IPS-NIHi7 (cell line): ENCODE results near the gene DPP6.

Experiments
- DNase-seq: peaks from one replicate; pipeline ENCODE4 v3.0.0; 2012; ENCODE audit warnings: mixed read lengths; ENCODE audit errors: extremely low spot score

Gene DPP6

GRCh38 chr7:154231732-154232131, 179.5 kb downstream of the DPP6 start:
- DNase-seq = no peak

GRCh38 chr7:154232700-154233099, 180.5 kb downstream of the DPP6 start:
- DNase-seq = no peak

GRCh38 chr7:154241988-154242387, 189.8 kb downstream of the DPP6 start:
- no peak for DNase-seq

- DNase-seq = no peak
Observed at GRCh38 chr7:154242709-154243108, 190.5 kb downstream of the DPP6 start.

DNA sequence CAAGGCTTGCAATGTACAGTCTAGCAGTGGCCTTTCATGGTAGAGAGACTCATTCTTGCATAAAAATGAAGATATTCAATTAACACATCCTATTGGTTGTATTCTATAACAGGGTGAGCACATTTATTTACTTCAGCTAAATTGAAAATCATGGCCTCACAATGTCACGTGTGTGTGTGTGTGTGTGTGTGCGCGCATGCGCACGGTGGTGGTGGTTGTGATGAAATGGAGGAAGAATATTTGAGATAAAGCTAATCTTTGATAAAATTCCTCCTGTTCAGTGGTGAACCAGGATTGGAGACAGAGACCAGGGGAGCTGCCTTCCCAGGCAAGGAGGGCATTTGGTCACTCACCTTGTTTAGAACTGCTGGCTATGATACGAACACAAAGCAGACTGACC, 199.8 kb downstream of the DPP6 start:
- DNase-seq = no peak

- DNase-seq = no peak
Observed at GRCh38 chr7:154253810-154254209, 201.6 kb downstream of the DPP6 start.

DNA sequence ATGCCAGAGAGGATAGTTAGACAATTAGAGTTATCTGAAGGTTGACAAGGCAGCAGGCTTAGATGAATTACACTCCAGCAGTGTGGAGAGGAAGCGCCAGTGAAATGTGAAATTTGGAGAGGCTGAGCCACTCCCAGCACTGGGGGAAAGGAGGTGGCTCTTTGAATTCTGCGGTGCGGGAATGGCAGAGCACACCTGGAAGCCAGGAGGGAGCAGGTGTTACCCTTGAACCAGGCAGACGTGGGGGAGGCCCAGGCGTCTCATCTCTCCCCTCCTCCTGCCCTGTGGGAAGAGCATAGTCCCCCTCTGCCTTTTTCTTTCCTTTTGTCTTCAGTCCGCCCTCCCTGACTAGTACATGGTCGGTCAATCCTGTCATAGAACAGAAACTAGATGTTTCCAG, 203.1 kb downstream of the DPP6 start:
- DNase-seq = no peak

DNA sequence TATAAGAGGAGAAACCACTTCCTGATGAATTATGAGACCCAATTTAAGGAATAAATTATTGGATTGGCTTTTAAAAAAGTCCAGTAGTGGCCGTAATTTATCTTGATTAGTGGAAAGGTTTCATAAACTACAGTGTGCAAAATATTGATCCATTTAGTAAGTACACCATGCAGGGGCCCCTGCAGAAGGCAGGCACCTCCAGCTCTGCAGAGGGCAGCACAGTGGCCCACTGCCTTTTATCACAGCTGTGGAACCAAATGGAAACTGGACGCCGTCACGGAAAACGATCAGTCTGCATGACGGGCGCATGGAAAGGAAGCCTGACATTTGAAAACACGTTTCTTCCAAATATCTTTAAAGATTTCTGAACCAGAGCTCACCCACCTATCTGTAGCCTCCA, 204.0 kb downstream of the DPP6 start:
- no peak for DNase-seq

- DNase-seq = no peak
Observed at GRCh38 chr7:154259396-154259795, 207.2 kb downstream of the DPP6 start.

DNA sequence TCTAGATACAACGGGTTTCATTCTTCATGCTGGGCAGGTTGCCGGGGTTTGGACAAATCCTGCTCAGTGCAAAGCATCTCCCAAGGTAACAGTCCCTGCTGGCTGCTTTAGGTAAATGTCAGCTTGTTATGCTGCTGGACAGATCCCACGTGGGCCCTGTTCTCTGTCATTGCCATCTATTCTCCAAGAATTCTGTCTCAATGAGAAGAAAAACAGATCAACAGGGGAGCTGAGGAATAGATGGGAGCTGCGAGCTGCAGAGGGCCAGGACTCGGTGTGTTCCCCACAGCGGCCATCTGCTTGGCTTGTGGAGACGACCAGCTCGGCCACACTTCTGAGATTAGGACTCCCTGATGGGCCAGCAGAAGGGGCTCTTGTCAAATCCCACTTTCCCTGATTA, 235.2 kb downstream of the DPP6 start:
- no peak for DNase-seq

- no peak for DNase-seq
Observed at GRCh38 chr7:154289119-154289518, 236.9 kb downstream of the DPP6 start.

DNA sequence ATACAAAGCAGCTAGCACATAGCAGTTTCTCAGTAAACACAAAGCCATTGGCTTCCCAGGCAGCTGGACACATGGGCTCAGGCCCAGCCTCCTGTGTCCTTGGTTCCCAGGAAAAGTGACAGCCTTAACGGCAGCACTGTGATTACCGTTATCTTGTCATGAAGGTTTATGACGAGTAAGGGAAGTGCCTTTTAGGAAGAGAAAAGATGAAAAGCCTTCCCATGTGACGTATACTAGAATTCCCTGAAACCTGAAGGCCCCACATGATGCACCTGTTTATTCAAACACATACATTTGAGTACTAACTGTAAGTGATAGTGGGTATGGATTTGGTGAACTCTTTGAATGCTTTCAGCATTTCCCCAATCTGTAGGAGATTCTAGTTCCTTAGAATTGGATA, 244.2 kb downstream of the DPP6 start:
- no peak for DNase-seq

- DNase-seq = no peak
Observed at GRCh38 chr7:154299736-154300135, 247.5 kb downstream of the DPP6 start.

- DNase-seq = no peak
Observed at GRCh38 chr7:154302380-154302779, 250.2 kb downstream of the DPP6 start.

GRCh38 chr7:154304231-154304630, 252.0 kb downstream of the DPP6 start:
- no peak for DNase-seq

DNA sequence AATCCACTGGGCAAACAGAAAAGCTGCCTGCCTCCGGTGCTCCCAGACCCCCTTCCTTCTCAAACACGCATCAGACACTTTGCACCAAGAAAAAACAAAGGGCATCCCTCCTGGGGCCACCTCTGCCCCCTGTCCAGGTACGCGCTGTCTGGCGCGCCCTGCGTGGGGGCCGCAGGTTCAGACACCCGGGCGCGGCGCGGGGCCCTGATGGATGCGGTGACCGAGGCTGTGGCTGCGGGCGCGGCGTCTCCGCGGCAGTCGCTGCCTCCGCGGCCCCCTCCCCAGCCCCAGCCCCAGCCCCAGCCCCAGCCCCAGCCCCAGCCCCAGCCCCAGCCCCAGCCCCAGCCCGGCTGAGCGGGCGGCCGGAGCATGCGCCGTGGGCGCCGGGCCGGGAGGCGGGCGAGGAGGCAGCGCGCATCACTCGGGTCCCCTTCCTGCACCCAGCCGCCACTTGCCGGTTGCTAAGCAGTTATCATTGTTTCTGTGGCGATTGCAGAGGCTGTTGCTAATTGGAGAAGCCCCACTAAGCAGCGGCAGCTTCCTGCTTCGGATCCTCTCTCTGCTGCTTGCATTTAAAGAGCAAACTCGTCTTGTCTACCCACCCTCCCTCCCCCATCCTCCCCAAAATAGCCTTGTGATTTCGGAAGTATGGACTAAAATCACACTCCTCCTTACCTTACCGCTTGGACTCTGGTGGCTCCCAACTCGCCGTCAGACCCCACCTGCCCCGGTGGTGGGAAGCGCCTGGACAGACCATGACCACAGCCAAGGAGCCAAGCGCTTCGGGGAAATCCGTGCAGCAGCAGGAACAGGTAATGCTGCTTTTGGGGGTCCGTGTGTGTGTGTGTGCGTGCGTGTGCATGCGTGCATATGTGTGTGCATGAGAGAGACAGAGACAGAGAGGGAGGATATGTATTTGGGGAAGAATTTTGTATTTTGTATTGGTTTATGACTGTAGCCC, 252.8 kb downstream of the DPP6 start:
- DNase-seq = no peak

DNA sequence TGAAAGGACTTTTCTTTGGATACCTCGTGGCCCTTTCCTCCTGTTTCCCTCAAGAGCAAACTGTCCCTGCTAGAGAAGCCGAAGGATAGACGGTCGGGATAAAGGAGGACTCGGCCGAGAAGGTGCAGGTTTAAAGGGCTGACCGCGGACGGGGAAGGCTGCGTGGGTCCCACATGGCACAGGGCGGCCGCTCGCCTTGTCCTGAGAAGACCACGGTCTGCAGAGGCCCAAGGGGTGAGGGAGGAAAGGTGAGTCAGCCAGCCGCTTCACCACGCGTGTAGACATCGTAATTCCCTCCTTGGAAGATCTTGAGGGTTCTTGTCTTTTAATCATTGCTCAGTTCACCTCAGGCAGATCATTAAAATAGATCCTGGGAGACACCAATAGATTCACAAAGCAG, 253.8 kb downstream of the DPP6 start:
- no peak for DNase-seq

- no peak for DNase-seq
Observed at GRCh38 chr7:154308928-154309327, 256.7 kb downstream of the DPP6 start.

- DNase-seq = no peak
Observed at GRCh38 chr7:154310114-154310513, 257.9 kb downstream of the DPP6 start.

GRCh38 chr7:154324196-154324595, 272.0 kb downstream of the DPP6 start:
- no peak for DNase-seq

DNA sequence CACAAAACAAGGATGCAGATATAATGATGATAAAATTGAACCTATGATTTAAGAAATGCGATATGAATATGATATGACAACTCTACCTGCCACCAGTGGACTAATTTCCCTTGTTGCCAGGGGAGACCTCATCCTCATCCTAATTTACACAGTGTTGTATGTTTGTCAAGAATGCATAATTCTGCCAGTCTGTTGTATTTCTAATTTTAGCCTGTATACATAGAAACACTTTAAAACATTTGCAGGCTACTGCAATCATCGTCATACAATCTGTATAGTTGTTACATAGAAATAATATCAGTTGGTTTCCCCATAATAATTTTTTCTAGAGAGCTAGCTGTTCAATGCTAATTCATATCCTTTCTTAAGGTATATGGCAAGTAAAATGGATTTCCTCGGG, 274.2 kb downstream of the DPP6 start:
- DNase-seq = no peak

DNA sequence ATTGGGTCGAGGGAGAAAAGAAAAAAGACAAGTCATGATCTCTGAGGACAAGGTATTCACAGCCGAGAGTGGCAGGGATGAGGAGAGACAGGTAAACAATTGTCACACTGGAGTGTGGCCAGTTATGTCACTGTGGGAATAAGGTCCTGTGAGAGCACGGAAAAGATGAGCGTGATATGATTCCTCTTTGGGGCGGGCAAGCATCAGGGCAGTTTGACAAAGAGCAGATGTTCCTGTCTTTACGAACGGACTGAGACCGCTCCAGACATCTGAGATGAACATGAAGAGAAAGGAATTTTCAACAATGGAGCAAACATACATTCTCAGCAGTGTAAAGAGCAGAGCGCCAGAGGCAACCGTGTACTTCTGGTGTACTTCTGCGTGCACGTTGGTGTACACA, 278.1 kb downstream of the DPP6 start:
- no peak for DNase-seq

GRCh38 chr7:154332811-154333580, 280.8 kb downstream of the DPP6 start:
- no peak for DNase-seq
